ENCODE measurements around the gene ATP6V1E1. TPM values are rescaled to one million over a fixed set of nuclear protein-coding genes. Genes with fewer than 3 reads are reported as not detected.

Gene ATP6V1E1
- polyA plus RNA-seq, 3 donors = 114 to 147 (median 144) TPM

DNA sequence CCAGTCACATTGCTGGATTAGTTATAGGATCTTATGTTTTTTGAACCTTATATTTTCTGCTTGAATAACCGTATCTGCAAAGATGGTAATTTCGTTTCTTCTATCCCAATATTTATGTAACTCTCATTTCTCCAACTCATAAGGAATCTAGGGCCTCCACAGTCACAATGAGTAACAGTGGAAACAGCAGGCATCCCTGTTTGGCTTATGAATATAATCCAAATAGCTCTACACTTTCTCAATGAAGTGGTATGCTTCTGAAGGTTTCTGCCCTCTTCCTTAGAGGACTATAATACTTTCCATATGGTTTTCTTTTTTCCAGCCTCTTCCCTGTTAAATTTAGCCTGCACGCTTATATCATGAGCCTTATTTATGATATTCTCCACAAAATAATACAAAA is 16.5 kb downstream of the ATP6V1E1 start:
- H3K27ac Mint-ChIP-seq = no peak overlapping the region
- H3K79me2 ChIP-seq (ENCODE audit: insufficient read depth, low read length) = peaks cover 72% of the 10 kb centered on the region
- H3K27me3 Mint-ChIP-seq (ENCODE audit: low read depth in 3 of 3) = no peaks in the 10 kb centered on the region
- H3K4me3 ChIP-seq (replicated peaks in 1 of 3; ENCODE audit: low read depth in 2 of 3, low read length in 3 of 3) = no peak overlapping the region
- H3K9me3 ChIP-seq (replicated peaks in 1 of 2; ENCODE audit: control insufficient read depth in 1 of 2, insufficient read depth in 1 of 2, low read length in 2 of 2) = no peaks in the 10 kb centered on the region
- H3K4me1 ChIP-seq (ENCODE audit: control insufficient read depth in 1 of 2, insufficient read depth in 2 of 2, low read length in 2 of 2) = no peaks in the 10 kb centered on the region
- H3K36me3 Mint-ChIP-seq = peaks cover 42 to 79% of the 10 kb centered on the region in 2 donors
- no peak overlapping the region for H3K4me3 Mint-ChIP-seq
- H3K9ac ChIP-seq (ENCODE audit: insufficient read depth, low read length, poor library complexity, severe bottlenecking) = no peak overlapping the region
- intact Hi-C loops (cut with micrococcal nuclease) = loop anchor here in 1 of 2 donors (10.0 kb wide), 1 partner anchor 473 kb away; no protein-coding TSS in a partner anchor
- peaks cover 68 to 88% of the 10 kb centered on the region in 2 donors for H3K36me3 ChIP-seq (replicated peaks in 1 of 2; ENCODE audit: control insufficient read depth in 1 of 2, insufficient read depth in 2 of 2, low read length in 2 of 2)
- H3K9me3 Mint-ChIP-seq = no peaks in the 10 kb centered on the region
- DNase-seq = no peak
- H4K20me1 ChIP-seq (ENCODE audit: insufficient read depth, low read length) = peaks cover 91% of the 10 kb centered on the region
- H2AFZ ChIP-seq (ENCODE audit: insufficient read depth, low read depth, low read length, poor library complexity, severe bottlenecking) = no peak overlapping the region
- H3K4me1 Mint-ChIP-seq = no peaks in the 10 kb centered on the region
- TF ChIP-seq, protein P1, sequence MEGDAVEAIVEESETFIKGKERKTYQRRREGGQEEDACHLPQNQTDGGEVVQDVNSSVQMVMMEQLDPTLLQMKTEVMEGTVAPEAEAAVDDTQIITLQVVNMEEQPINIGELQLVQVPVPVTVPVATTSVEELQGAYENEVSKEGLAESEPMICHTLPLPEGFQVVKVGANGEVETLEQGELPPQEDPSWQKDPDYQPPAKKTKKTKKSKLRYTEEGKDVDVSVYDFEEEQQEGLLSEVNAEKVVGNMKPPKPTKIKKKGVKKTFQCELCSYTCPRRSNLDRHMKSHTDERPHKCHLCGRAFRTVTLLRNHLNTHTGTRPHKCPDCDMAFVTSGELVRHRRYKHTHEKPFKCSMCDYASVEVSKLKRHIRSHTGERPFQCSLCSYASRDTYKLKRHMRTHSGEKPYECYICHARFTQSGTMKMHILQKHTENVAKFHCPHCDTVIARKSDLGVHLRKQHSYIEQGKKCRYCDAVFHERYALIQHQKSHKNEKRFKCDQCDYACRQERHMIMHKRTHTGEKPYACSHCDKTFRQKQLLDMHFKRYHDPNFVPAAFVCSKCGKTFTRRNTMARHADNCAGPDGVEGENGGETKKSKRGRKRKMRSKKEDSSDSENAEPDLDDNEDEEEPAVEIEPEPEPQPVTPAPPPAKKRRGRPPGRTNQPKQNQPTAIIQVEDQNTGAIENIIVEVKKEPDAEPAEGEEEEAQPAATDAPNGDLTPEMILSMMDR (IDR thresholded peaks at IDR 0.05) = no peak
- no CpG with 5 or more reads among the region's 3 CpGs for WGBS (ENCODE audit: insufficient coverage)
- peak overlapping the region in 1 of 2 donors; percentile 4 for H3K27ac ChIP-seq (ENCODE audit: low read depth in 1 of 2, low read length in 2 of 2)
- H3K4me2 ChIP-seq (replicated peaks; ENCODE audit: extremely low read depth, low read length, poor library complexity, severe bottlenecking) = no peak overlapping the region
- no peaks in the 10 kb centered on the region for H3K27me3 ChIP-seq (ENCODE audit: control insufficient read depth in 2 of 2, insufficient read depth in 2 of 2, low read length in 2 of 2)

DNA sequence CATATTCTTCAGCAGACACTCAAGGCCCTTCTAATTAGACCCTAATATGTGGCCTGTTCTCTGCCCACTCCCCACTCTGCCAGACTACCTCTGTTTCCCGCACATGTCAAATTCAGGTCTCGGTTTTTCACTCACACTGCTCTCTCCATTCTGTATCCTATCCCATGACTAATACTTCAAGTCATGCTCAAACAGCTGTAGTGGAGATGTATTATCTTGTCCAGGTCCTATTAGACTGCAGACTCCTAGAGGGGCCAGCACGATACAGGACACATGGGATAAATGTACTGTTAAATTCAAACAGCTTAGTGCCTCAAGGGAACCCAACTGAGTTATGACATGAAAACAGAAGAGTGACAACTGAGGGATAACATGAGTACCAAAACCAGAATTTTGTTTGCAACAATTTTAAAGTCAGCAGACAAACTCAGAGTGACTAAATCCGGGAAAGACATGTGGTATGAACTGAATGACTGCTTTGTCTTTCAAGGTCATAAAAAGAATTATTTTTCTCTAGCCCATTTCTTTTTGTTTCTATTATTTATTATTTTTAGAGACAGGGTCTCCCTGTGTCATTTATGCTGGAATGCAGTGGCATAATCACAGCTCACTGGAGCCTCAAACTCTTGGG is 20.5 kb downstream of the ATP6V1E1 start:
- H3K27me3 ChIP-seq (ENCODE audit: control insufficient read depth in 2 of 2, insufficient read depth in 2 of 2, low read length in 2 of 2) = no peaks in the 10 kb centered on the region

More for the DNA sequence above, 20.5 kb downstream of the ATP6V1E1 start:
- Mint-ChIP-seq H3K4me1 (no peaks in the 10 kb centered on the region), H3K27me3 (ENCODE audit: low read depth in 3 of 3) (no peaks in the 10 kb centered on the region), H3K4me3 (no peak overlapping the region), H3K27ac (peak overlapping the region in 2 of 7 donors; percentile 48 to 53), H3K9me3 (no peaks in the 10 kb centered on the region), H3K36me3 (peaks cover 51 to 52% of the 10 kb centered on the region in 2 donors)
- WGBS (ENCODE audit: insufficient coverage) = 100% methylated on average over 1 of the region's 4 CpGs
- Histone ChIP-seq H2AFZ (ENCODE audit: insufficient read depth, low read depth, low read length, poor library complexity, severe bottlenecking) (no peak overlapping the region), H4K20me1 (ENCODE audit: insufficient read depth, low read length) (peaks cover 99% of the 10 kb centered on the region), H3K9ac (ENCODE audit: insufficient read depth, low read length, poor library complexity, severe bottlenecking) (no peak overlapping the region), H3K36me3 (replicated peaks in 1 of 2; ENCODE audit: control insufficient read depth in 1 of 2, insufficient read depth in 2 of 2, low read length in 2 of 2) (peaks cover 73 to 96% of the 10 kb centered on the region in 2 donors), H3K4me3 (replicated peaks in 1 of 3; ENCODE audit: low read depth in 2 of 3, low read length in 3 of 3) (no peak overlapping the region), H3K4me1 (ENCODE audit: control insufficient read depth in 1 of 2, insufficient read depth in 2 of 2, low read length in 2 of 2) (no peaks in the 10 kb centered on the region), H3K27ac (ENCODE audit: low read depth in 1 of 2, low read length in 2 of 2) (no peak overlapping the region), H3K4me2 (replicated peaks; ENCODE audit: extremely low read depth, low read length, poor library complexity, severe bottlenecking) (no peak overlapping the region), H3K9me3 (replicated peaks in 1 of 2; ENCODE audit: control insufficient read depth in 1 of 2, insufficient read depth in 1 of 2, low read length in 2 of 2) (no peaks in the 10 kb centered on the region), H3K79me2 (ENCODE audit: insufficient read depth, low read length) (peaks cover 83% of the 10 kb centered on the region)
- TF ChIP-seq, protein P1 (IDR thresholded peaks at IDR 0.05) = no peak
- no peak for DNase-seq
- intact Hi-C loops (cut with micrococcal nuclease) = no loop called here

Data from CD14-positive monocyte (primary cell).